ENCODE measurements around the gene SLC4A7.
"Not testable (repeated sequence)": the region's sequence is repeated elsewhere in the genome, so short reads cannot be mapped to it uniquely, and the experiment has no call there.

The SLC4A7 gene

GRCh38 chr3:27487383-27487782 is 3.2 kb upstream of the SLC4A7 start:
- DNase-seq (ENCODE audit: low read depth in 2 of 2): no peak

GRCh38 chr3:27486336-27486735 is 2.2 kb upstream of the SLC4A7 start:
- DNase-seq (ENCODE audit: low read depth in 2 of 2): no peak

DNA sequence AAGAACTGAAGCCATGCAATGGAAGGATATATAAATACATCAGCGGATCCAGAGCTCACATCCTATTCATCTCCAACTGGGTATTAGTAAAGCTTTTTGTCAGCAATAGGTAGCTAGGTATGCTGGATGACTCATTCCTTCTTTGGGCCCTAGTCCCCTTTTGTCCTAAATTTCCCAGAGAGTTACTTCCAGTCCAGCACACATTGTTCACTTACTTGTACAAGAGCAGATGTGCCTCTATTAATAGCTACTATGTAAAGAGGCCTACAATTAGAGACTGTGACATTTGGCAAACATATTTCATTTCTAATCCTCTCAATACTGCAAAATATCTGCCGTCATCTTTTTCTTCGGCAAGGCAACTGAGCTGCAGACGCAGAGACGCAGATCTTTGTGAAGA is 1.7 kb upstream of the SLC4A7 start:
- no peak for DNase-seq (ENCODE audit: low read depth in 2 of 2)

GRCh38 chr3:27483117-27484014 is 818 bp downstream of the SLC4A7 start:
- DNase-seq (ENCODE audit: low read depth in 2 of 2): peak; percentile 4 to 9

- no peak for DNase-seq (ENCODE audit: low read depth in 2 of 2)
Measured at GRCh38 chr3:27479806-27480543, 4.2 kb downstream of the SLC4A7 start.

- DNase-seq (ENCODE audit: low read depth in 2 of 2): no peak
Measured at GRCh38 chr3:27471923-27472550, 12.1 kb downstream of the SLC4A7 start.

- DNase-seq (ENCODE audit: low read depth in 2 of 2): no peak
Measured at GRCh38 chr3:27468283-27468886, 15.8 kb downstream of the SLC4A7 start.

GRCh38 chr3:27467545-27467944 is 16.6 kb downstream of the SLC4A7 start:
- DNase-seq (ENCODE audit: low read depth in 2 of 2): no peak

GRCh38 chr3:27464646-27465045 is 19.5 kb downstream of the SLC4A7 start:
- DNase-seq (ENCODE audit: low read depth in 2 of 2): no peak

- no peak for DNase-seq (ENCODE audit: low read depth in 2 of 2)
Measured at GRCh38 chr3:27462228-27462627, 22.0 kb downstream of the SLC4A7 start.

GRCh38 chr3:27458929-27459328 is 25.3 kb downstream of the SLC4A7 start:
- no peak for DNase-seq (ENCODE audit: low read depth in 2 of 2)

GRCh38 chr3:27456554-27456953 is 27.6 kb downstream of the SLC4A7 start:
- DNase-seq (ENCODE audit: low read depth in 2 of 2): no peak

DNA sequence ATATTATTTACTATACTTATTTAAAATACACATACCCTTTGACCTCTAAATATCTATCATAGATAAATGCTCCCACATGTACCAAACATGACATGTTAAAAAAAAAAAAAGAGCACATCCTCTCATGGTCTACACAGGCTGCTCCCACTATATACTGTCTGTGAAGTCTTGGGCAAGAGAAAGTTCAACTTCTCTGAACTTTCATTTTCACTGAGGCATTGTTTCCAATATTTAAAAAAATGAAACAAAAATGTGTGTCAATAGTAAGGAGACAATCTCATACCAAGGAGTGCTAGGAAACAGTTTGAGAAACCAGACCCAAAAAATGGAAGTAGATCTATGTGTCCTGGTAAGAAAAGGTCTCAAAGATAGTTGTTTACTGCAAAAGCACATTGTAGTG is 29.3 kb downstream of the SLC4A7 start:
- no peak for DNase-seq (ENCODE audit: low read depth in 2 of 2)

- no peak for DNase-seq (ENCODE audit: low read depth in 2 of 2)
Measured at GRCh38 chr3:27454461-27454860, 29.7 kb downstream of the SLC4A7 start.

GRCh38 chr3:27452368-27453090 is 31.7 kb downstream of the SLC4A7 start:
- DNase-seq (ENCODE audit: low read depth in 2 of 2): no peak

GRCh38 chr3:27451842-27452241 is 32.3 kb downstream of the SLC4A7 start:
- DNase-seq (ENCODE audit: low read depth in 2 of 2): no peak

DNA sequence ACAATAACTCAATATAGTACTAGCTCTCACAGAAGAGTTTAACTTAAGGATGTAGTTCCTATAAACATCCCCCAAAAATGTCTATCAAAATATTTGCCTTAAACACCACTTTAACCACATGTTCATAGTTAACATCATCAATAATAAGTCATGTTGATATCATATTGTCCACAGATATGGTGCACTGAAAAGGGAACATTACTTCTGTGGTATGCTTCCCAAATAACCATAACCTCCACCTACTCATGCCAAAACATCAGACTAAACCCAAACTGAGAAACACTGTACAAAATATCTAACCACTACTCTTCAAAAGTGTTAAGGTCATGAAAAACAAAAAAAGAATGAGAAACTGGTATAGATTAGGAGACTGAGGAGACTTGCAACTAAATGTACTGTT is 32.9 kb downstream of the SLC4A7 start:
- DNase-seq (ENCODE audit: low read depth in 2 of 2): no peak

DNA sequence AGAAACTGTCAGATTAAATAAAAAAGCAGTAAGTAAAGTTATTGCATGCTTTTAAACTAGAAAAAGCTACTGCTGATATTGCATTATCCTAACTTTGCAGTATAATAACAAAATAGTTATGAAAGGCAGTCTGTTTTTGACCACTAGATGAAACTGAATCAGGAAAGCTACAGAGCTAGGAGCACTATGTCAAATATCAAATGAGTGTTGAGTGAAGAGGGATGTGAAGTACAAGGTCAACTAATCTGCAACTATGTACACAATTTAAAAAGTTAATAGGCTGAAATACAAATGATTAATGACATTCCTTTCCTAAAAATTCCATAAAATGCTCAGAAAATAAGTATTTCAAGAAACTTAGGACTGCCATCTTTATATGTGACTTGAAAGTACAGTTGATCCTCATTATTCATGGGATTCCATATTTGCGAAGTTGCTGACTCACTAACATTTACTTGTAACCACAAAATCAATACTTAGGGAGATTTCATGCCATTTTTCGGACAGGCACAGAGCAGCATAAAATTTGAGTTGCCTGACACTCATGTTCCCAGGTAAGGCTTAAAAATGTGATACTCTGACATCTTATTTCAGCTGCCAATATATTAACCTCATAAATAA is 34.5 kb downstream of the SLC4A7 start:
- DNase-seq (ENCODE audit: low read depth in 2 of 2): no peak

GRCh38 chr3:27442995-27443394 is 41.2 kb downstream of the SLC4A7 start:
- DNase-seq (ENCODE audit: low read depth in 2 of 2): not testable (repeated sequence)

- DNase-seq (ENCODE audit: low read depth in 2 of 2): not testable (repeated sequence)
Measured at GRCh38 chr3:27438352-27438751, 45.8 kb downstream of the SLC4A7 start.

DNA sequence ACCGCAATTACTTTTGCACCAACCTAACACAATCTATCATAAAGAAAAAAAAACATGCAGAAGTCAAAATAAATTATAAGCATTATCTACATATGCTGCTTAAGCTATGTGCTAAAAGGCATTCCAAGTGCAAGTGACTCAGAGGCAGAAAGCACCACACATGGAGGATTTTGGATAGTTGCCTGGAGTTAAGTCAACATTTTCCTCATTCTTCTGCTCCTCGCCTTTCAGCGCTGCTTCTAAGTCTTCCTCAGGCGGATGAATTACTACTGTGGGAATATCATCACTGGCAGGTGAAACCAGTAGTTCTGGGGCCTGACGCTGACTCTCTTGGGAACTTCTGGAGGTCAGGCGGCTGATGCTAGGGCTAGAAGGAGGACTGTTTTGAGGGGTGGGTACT is 53.1 kb downstream of the SLC4A7 start:
- DNase-seq (ENCODE audit: low read depth in 2 of 2): no peak
